Frontal cortex (tissue), 4 donors: Measurements from ENCODE around the gene C9orf43. TPM values are rescaled to one million over a fixed set of nuclear protein-coding genes. Genes with fewer than 3 reads are reported as not detected.
A peak's percentile ranks its signal among the peaks of the same experiment; 100 is the strongest.
"Not testable (repeated sequence)": the region's sequence is repeated elsewhere in the genome, so short reads cannot be mapped to it uniquely, and the experiment has no call there.

Source experiments
- DNase-seq, 2 donors: peaks; one replicate each; pipeline ENCODE4 v3.0.0; 2012; ENCODE audit warnings: low spot score in 2 of 2
- FAIRE-seq: peaks from 2 replicates; lab custom pipeline; 2012; peaks lifted over from hg19 to GRCh38; lab: Jason Lieb, UNC
- total RNA-seq: library from RNA; depleted of rRNA; stranded (reverse); fragments of >200 nt; gene quantifications from one replicate; pipeline ENCODE4 v1.2.3, GENCODE V29; 2014
- donor health status: control.
- donor health status: control.
- donor health status: control.

The C9orf43 gene
- total RNA-seq, 1 donor from 2014 or later, result 1.2 TPM

DNA sequence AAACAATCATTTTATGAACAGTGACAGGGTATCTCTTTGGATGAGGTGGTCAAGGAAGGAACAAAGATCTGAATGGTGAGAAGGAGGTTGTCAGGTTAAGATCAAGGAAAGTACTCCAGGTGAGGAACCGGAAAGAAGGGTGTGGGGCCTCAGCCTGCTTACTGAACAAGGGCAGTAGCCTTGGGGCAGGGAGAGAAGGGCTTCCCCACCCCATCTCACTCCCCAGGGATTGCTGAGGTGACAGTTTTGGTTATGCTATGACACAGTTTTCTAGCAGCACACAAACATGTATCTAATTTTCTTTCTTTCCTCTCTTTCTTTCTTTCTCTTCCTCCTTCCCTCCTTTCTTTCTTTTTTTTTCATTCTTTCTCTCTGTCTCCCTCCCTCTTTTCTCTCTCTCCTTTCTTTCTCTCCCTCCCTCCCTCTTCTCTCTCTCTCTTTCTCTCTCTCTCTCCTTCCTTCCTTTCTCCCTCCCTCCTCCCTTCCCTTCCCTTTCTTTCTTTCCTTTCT lies 29.6 kb upstream of the C9orf43 start:
- FAIRE-seq (no peak), DNase-seq (no peak)

DNA sequence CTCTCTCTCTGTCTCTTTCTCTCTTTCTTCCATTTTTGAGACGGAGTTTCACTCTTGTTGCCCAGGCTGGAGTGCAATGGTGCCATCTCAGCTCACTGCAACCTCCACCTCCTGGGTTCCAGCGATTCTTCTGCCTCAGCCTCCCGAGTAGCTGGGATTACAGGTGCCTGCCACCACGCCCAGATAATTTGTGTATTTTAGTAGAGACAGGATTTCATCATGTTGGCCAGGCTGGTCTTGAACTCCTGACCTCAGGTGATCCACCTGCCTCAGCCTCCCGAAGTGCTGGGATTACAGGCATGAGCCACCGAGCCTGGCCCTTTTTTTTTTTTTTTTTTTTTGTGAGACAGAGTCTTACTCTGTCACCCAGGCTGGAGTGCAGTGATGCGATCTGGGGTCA lies 29.1 kb upstream of the C9orf43 start:
- not testable (repeated sequence) for DNase-seq, FAIRE-seq

DNA sequence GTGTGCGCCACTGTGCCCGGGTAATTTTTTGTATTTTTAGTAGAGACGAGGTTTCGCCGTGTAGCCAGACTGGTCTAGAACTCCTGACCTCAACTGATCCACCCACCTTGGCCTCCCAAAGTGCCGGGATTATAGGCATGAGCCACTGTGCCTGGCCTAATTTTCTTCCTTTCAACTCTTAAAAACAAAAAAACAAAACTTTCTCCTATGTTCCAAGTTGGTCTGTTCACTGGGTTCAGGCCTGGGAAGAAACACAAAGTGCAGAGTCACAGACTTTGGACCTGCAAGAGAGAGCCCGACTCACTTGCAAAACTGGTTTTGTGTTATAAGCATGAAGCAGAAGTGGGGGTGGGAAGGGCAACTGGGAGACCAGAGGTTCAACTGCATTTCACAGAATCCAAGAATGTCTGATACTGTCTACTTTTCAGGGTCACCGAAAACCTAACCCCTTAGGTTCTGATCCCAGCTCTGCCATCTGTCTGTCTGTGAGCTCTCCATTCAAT lies 28.6 kb upstream of the C9orf43 start:
- FAIRE-seq, result no peak

DNA sequence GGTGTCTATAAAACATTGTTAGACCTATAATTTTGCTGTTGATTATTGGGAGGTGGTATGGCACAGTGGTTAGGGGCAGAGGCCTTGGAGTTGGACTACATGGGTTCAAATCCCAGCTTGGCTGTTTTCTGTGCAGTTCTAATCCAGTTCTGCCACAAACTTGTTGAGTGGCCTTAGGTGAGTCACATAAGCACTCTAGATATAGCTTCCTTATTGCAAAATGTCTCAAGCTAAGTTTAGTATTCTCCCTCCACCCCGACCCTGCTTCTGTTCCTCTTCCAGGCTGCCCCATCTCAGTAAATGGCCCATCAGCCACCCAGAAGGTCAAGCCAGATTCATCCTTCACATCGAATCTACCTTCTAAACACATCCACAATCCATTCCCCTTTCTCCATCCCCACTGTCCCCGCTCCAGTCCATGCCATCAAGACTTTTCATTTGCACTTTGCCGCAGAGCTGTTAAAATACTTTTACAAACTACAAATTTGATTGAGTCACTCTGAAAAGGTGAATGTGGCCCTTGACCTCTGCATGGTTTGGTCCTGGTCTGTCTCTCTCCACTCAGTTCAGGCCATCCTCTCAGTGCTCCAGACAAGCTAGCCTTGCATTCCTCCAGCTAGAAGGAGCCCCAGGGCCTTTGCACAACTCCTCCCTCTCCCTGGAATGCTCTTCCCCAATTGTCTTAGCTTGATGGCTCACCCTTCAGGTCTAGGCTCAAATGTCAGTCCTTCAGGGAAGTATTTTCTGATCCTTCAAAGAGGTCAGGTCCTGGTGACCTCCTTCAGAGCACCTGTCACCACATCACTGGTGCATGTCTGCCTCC lies 23.8 kb upstream of the C9orf43 start:
- FAIRE-seq, result no peak

More for the DNA sequence above, 28.6 kb upstream of the C9orf43 start:
- DNase-seq, result no peak

DNA sequence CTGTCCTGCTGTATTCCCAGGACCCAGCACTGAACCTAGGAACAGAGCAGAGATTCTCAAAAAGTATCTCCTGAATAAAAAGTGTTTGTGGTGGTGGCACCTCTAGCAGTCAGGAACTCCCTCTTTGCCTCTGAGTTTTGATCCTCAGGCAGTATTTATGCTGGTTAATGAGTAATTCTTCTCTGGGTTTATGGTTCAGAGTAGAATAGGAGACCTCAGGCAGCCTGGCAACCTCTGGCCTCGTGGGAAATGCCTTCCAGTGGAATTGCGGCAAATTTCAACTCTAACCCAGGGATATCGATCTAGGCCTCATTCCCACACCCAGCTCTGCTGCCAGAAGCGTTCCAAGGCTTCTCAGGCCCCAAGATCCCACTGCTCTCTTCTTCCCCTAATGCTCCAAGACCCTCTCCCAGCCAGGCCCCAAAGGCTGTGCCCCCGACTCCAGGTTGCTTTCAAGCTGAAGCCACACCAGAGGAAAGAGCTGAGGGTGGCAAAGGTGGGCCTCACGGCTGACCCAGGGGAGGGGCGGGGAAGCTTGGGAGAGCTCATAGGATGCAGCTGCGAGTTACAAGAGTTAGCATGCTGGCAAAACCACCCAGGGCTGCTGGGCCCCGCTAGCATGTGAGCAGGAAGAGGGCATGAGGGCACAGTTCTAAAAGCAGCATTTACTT lies 22.9 kb upstream of the C9orf43 start:
- DNase-seq (no peak), FAIRE-seq (no peak)

More for the DNA sequence above, 23.8 kb upstream of the C9orf43 start:
- no peak for DNase-seq

DNA sequence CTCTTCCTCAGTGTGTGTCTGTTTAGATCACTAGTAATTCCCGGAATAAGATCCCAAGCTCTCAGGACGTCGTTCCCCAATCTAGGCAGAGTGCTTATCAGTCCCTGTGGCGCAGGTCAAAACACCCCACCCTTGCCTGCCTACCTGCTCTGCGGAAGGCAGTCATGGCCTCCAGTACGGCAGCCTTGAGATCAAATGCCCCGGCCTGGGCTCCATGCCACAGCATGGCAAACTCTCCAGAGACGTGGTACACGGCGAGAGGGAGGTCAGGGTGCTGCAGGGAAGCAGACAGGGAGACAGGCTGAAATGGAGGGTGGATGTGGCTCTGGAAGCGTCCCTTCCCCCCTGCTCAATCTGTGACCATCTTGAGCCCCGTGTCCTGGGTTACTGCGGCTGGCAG lies 21.7 kb upstream of the C9orf43 start:
- DNase-seq (no peak), FAIRE-seq (no peak)

DNA sequence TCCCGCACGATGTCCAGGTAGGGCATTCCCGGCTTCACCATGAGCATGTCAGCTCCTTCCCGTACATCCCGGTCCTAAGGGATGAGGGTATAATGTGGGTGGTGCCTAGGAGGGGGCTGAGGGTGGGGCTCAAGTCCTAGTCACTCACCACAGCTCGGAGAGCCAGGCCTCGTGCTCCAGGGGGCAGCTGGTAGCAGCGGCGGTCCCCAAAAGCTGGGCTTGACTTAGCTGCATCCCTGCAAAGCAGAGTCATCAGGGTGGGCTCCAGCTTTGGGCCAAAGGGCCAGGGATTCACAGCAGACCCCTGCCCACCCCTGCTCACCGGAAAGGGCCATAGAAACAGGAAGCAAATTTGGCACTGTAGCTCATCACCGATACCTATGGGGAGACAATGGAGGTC lies 21.1 kb upstream of the C9orf43 start:
- FAIRE-seq, result no peak

DNA sequence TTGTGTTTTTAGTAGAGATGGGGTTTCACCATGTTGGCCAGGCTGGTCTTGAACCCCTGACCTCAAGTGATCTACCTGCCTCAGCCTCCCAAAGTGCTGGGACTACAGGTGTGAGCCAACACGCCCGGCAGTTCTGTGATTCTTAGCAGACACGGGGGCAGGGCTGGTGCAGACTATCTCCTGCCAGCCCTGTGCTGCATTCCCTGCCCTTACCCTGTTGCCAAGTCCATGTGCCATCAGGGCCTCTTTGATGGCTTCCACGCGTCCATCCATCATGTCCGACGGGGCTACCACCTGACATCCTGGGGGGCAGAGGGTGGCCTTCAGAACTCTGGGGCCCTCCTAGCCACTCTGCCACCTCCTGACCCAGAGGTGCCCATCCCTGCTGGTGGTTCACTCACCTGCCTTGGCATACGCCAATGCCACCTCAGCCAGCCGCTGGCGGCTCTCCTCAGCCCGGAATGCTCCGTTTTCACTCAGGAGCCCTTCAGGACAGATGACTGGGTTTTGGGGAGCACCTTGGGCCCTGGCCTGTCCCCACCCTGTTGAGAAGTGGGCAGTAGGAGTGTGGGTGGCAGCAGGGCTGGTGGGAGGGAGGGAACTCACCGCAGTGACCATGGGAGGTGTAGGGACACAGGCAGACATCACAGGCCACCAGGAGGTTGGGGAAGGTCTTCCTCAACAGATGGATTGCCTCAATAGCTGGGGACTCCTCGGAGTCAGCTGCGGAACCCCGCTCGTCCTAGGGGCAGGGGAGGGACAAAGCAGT lies 20.2 kb upstream of the C9orf43 start:
- DNase-seq (no peak), FAIRE-seq (no peak)

More for the DNA sequence above, 21.1 kb upstream of the C9orf43 start:
- DNase-seq, result no peak

DNA sequence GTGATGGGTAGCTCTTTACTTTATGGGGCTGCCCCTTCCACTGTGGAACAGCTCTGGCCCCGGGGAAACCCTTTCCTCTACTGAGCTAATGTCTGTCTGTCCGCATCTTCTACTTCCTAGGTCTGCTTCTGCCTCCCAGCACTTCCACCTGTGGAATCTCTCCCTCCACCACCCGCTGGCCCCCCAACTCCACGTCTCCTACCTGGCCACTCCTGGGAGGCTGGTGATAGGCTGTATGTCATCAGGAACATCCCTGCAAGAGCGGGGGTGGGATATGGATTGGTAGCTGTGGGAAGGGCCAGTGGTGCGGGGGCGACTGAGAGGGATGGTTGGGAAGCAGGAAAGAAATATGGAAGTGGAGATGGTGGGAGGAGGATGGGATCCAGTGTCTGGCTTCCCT lies 18.6 kb upstream of the C9orf43 start:
- DNase-seq (no peak), FAIRE-seq (no peak)

DNA sequence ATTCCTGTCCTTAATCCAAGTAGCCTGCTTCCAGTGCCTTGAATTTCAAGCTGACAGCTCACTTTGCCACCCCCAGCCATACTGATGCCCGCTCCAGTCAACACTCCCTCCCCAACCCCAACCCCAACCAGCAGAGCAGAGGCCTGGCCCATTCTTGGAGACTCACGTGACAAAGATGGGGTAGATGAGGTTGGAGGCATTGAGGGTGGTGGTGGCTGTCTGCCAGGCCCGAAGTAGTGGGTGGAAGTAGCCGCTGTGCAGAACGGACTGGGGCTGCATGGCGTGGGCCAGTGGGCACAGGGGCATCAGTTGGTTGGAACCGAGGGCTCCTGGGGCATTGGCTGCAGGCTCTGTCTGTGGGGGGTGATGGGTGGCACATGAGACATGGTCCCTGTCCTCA lies 17.3 kb upstream of the C9orf43 start:
- DNase-seq, result no peak
- FAIRE-seq, result no peak

DNA sequence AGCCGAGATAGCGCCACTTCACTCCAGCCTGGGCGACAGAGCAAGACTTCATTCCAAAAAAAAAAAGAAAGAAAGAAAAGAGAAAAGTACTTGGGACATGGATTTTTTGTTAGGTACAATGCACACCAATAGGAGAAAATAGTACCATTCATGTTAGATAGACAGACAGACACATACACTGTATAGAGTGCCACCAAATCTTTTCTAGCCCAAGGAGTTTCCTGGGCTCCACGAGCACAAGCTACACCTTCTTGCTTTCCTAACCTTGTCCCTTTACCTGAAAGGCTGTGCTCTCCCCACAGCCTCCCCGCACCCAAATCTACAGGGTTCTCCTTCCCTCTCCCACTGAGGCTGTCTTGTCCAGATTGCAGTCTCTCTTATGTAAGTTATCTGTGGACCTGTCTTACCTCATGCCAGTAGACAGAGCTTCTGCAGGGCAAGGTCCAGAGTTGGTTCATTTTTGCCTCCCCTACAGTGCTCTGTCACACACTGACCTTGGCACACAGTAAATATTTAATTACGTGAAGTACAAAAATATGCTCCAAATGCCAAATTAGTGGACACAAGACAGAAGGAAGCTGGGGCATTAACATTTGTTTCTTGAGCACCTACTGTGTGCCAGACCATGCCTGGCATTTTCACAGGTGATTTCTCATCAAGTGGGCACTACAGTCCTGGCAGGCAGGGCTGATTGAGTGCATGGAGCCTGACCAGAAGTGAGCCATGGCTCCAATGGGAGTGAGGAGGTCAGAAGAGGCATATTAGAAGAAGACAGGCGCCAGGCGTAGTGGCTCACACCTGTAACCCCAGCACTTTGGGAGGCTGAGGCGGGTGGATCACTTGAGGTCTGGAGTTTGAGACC lies 15.3 kb upstream of the C9orf43 start:
- no peak for FAIRE-seq
- DNase-seq, result no peak

DNA sequence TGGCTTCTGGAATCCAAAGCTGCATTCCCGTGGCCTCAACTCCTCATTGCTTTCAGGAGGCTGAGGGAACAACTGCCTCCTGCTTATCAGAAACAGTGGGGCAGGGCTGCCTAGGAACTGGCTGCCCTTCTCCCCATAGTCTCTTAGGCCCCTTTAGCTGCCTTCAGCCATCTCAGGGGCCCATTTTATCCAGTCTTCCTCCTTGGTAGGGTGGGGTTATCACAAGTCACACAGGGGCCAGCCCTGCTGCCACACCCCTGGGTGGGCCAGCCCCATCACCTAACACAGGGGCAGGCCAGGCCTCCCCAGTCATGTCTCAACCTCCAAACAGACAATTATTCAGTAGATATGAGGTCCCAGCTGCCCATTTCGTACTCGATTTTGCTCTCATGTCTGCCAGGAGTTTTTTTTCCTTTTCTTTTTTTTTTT lies 13.3 kb upstream of the C9orf43 start:
- DNase-seq, result no peak
- FAIRE-seq, result no peak

DNA sequence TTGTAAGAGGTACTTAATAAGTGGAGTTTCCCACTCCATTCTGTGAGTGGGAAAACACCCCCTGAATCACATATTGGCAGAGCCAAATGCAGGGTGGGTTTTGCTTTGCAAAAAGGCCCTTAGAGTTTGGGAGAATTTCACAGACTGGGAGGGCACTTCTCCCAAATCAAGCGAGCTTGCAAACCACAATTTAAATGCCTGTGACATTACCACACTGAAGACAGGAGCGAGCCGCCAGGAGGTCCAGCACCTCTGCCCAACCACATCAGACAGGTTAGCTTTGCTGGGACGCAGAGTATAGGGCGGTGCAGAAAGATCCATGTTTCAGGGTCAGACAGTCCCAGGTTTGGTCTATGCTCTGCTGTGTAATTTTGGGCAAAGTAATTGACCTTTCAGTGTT lies 11.8 kb upstream of the C9orf43 start:
- no peak for FAIRE-seq
- no peak for DNase-seq

DNA sequence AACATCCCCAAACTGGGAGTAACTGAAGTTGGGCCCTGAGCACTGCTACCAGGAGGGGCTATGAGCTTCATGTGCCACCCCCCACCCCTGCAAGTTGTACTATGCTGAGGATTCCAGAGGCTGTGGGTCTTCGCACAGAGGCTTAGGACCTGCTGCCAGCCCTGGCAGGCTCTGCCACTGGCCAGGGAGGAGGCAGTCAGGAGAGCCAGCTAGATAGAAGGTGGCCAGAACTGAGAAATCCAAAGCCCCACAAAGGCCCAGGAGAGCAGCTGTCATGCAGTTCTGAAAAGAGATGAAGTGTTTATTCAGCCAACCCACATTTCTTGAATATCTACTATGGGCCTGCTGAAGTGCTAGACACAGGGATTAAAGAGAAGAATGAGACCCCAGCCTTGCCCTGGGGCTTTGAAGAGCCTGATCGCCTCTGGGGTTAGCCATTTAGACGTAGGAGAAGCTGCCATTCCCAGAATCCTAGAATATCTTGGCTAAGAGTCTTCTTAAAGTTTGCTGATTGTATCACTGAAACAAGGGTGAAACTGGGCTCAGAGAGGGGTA lies 10.8 kb upstream of the C9orf43 start:
- no peak for FAIRE-seq
- DNase-seq, result no peak

DNA sequence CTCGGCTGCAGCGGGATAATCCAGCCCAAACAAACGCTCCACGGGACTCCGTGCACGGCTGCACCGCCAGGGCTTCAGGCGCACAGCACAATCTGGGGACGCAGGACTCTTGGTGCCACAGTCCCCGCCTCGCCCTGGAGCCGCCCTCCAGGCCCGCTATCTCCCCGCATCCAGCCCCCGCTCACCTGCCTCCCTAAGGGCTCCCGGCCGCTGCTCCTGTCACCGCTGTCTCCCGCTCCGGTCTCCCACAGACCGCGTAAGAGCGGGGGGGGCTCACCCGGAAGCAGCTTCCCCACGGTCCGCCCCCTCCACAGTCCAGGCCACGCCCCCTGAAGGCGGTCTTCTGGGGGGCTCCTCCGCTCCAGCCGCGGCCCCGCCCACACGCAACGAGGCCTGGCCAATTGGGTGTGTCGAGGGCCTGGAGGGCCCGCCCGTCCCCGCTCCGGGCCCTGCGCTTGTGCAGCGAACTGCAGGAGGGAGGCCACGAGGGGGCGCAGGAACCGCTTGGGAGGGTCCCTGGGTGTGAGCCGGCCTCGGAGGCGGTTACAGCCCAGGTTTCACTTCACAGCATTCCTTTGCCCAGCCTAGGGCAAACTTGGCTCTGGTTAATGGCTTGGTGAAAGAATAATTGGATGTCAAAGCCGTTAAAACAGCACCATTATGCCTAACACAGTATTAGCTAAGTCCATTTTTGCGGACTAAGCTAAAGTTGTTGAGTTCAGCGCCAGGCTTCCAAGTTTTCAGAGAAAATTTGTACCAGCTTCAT lies 9.3 kb upstream of the C9orf43 start, which contains the start of gene ALAD:
ALAD (minus strand) TSS at position 258 of the 766 bp plus-strand sequence. CDS start 7,725 bp downstream, outside the sequence.
- FAIRE-seq (peak; percentile 87), DNase-seq (peak; percentile 94 to 99)

DNA sequence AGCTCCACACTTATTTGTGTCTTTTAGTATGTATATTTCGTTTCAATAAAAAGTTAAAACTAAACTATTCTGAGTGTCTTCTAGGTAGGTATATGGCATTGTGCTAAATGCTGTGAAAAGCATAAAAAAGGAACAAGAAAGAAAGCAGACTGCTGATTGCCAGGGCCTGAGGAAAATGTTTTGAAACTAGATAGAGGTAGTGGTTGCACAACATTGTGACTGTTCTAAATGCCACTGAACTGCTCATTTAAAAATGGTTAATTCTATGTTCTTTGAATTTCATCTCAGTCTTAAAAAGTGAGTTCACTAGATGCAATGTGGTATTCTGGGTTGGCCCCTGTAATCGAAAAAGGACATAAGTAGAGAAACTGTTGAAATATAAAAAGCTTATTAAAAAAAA lies 6.9 kb upstream of the C9orf43 start:
- FAIRE-seq (no peak), DNase-seq (no peak)

DNA sequence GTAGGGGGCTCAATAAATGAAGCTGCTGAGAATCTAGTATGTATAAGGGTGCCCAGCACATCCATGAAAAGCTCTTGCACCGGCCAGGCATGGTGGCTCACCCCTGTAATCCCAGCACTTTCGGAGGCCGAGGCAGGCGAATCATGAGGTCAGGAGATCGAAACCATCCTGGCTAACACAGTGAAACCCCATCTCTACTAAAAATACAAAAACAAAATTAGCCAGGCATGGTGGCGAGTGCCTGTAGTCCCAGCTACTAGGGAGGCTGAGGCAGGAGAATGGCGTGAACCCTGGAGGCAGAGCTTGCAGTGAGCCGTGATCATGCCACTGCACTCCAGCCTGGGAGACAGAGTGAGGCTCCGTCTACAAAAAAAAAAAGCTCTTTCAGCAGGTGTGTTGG lies 4.2 kb upstream of the C9orf43 start:
- not testable (repeated sequence) for DNase-seq, FAIRE-seq
